T-helper 9 cell (primary cell): ENCODE measurements around the gene NRG2.

Source experiments
- DNase-seq: peaks from one replicate; pipeline ENCODE4 v3.0.0-alpha.2; 2020

Gene NRG2

GRCh38 chr5:139852696-139853095 is 190.4 kb downstream of the NRG2 start:
- no peak for DNase-seq

GRCh38 chr5:139851558-139851957 is 191.5 kb downstream of the NRG2 start:
- DNase-seq: no peak

GRCh38 chr5:139850423-139851016 is 192.6 kb downstream of the NRG2 start:
- no peak for DNase-seq

GRCh38 chr5:139849942-139850341 is 193.2 kb downstream of the NRG2 start:
- DNase-seq: no peak

- DNase-seq: no peak
These were observed 193.6 kb downstream of the NRG2 start for GRCh38 chr5:139849501-139849900.

GRCh38 chr5:139848508-139849100 is 194.5 kb downstream of the NRG2 start:
- peak; percentile 13 for DNase-seq

- DNase-seq: peak; percentile 66
These were observed 195.2 kb downstream of the NRG2 start for GRCh38 chr5:139847790-139848507.

GRCh38 chr5:139847091-139847490 is 196.0 kb downstream of the NRG2 start:
- DNase-seq: no peak

- no peak for DNase-seq
These were observed 197.0 kb downstream of the NRG2 start for GRCh38 chr5:139845846-139846681.

GRCh38 chr5:139844472-139845145 is 198.5 kb downstream of the NRG2 start:
- peak; percentile 67 for DNase-seq

GRCh38 chr5:139843991-139844390 is 199.1 kb downstream of the NRG2 start:
- DNase-seq: no peak

- DNase-seq: no peak
These were observed 200.8 kb downstream of the NRG2 start for GRCh38 chr5:139842321-139842720.

- no peak for DNase-seq
These were observed 201.6 kb downstream of the NRG2 start for GRCh38 chr5:139841549-139841948.

GRCh38 chr5:139839918-139840317 is 203.2 kb downstream of the NRG2 start:
- DNase-seq: no peak

GRCh38 chr5:139839232-139839815 is 203.8 kb downstream of the NRG2 start:
- no peak for DNase-seq

- DNase-seq: no peak
These were observed 204.5 kb downstream of the NRG2 start for GRCh38 chr5:139838381-139839197.

GRCh38 chr5:139837711-139838380 is 205.3 kb downstream of the NRG2 start:
- no peak for DNase-seq

- DNase-seq: no peak
These were observed 206.5 kb downstream of the NRG2 start for GRCh38 chr5:139836469-139837208.

GRCh38 chr5:139835656-139836055 is 207.4 kb downstream of the NRG2 start:
- no peak for DNase-seq

- no peak for DNase-seq
These were observed 209.6 kb downstream of the NRG2 start for GRCh38 chr5:139833525-139833924.
